OCI-LY3 (cell line): ENCODE results near the gene METTL16.

ENCODE experiments used
- H2AFZ ChIP-seq: fragments of 200-600, 300-600 bp; shearing (Covaris generic); 2 replicates; pipeline ENCODE4 v1.6.0; 2014; ENCODE audit warnings: antibody characterized with exemption, low read depth, low read length
- H3K27ac ChIP-seq: fragments of 200-600, 300-600 bp; sonication (generic); 2 replicates; pipeline ENCODE4 v1.5.1; 2014; ENCODE audit warnings: mild to moderate bottlenecking, low read length, moderate library complexity, mixed read lengths
- H3K27me3 ChIP-seq: fragments of 200-600, 300-600 bp; sonication (generic); 2 replicates; pipeline ENCODE4 v1.6.1; 2014; ENCODE audit warnings: low read depth, low read length, mixed read lengths
- H3K36me3 ChIP-seq: fragments of 200-600, 300-600 bp; sonication (generic); replicated peaks from 2 replicates; pipeline ENCODE3; 2014; ENCODE audit warnings: low read depth, low read length, mixed read lengths
- H3K4me1 ChIP-seq: fragments of 300-600, 200-600 bp; sonication (generic); 2 replicates; pipeline ENCODE4 v1.6.1; 2014; ENCODE audit warnings: low read length, mixed read lengths
- H3K4me2 ChIP-seq: fragments of 200-600, 300-600 bp; sonication (generic); 2 replicates; pipeline ENCODE4 v1.6.1; 2014; ENCODE audit warnings: low read length, mixed read lengths
- H3K4me3 ChIP-seq: fragments of 300-600, 200-600 bp; sonication (generic); 2 replicates; pipeline ENCODE4 v1.5.1; 2014; ENCODE audit warnings: antibody characterized with exemption, mild to moderate bottlenecking, low read length, moderate library complexity
- H3K79me2 ChIP-seq: fragments of 300-600, 200-600 bp; shearing (Covaris generic); 2 replicates; pipeline ENCODE4 v1.6.1; 2014; ENCODE audit warnings: mild to moderate bottlenecking, low read length, mixed read lengths
- H3K9ac ChIP-seq: fragments of 300-600, 200-600 bp; shearing (Covaris generic); 2 replicates; pipeline ENCODE4 v1.6.0; 2014; ENCODE audit warnings: mild to moderate bottlenecking, low read length, moderate library complexity
- H3K9me3 ChIP-seq: fragments of 200-600, 300-600 bp; shearing (Covaris generic); 2 replicates; pipeline ENCODE4 v1.6.1; 2014; ENCODE audit warnings: low read length, mixed read lengths; ENCODE audit not compliant: insufficient read depth
- H4K20me1 ChIP-seq: fragments of 200-600, 300-600 bp; sonication (generic); 2 replicates; pipeline ENCODE4 v1.6.1; 2016; ENCODE audit warnings: low read length, mixed read lengths; ENCODE audit not compliant: insufficient read depth
- CTCF ChIP-seq: fragments of 200-600, 300-600 bp; sonication (generic); IDR thresholded peaks from 2 replicates; pipeline ENCODE4 v1.5.1; 2014; ENCODE audit warnings: antibody characterized with exemption, low read length, low read depth
- EZH2phosphoT487 ChIP-seq: fragments of 200-600 bp; shearing (Covaris generic); IDR thresholded peaks from 2 replicates; pipeline ENCODE4 v1.6.1; 2018; ENCODE audit warnings: antibody characterized with exemption, mixed run types, low read depth

METTL16 gene

GRCh38 chr17:2386400-2387085, 125.1 kb downstream of the METTL16 start:
- no peaks in the 10 kb centered on the region for H3K9me3 ChIP-seq
- no peak overlapping the region for H3K27ac ChIP-seq
- H3K4me1 ChIP-seq = peaks cover 4% of the 10 kb centered on the region
- no peak overlapping the region for H3K4me2 ChIP-seq
- H4K20me1 ChIP-seq = no peaks in the 10 kb centered on the region
- no peaks in the 10 kb centered on the region for H3K27me3 ChIP-seq
- no peaks in the 10 kb centered on the region for H3K36me3 ChIP-seq
- H2AFZ ChIP-seq = no peak overlapping the region
- no peak overlapping the region for H3K9ac ChIP-seq
- no peak overlapping the region for H3K4me3 ChIP-seq
- TF ChIP-seq CTCF (no peak), EZH2phosphoT487 (no peak)
- peaks cover 6% of the 10 kb centered on the region for H3K79me2 ChIP-seq

- H3K36me3 ChIP-seq = no peaks in the 10 kb centered on the region
- TF ChIP-seq CTCF (no peak), EZH2phosphoT487 (no peak)
- H3K4me3 ChIP-seq = no peak overlapping the region
- no peaks in the 10 kb centered on the region for H3K27me3 ChIP-seq
- H3K9ac ChIP-seq = no peak overlapping the region
- H3K27ac ChIP-seq = no peak overlapping the region
- H2AFZ ChIP-seq = no peak overlapping the region
- H3K4me1 ChIP-seq = no peaks in the 10 kb centered on the region
- no peak overlapping the region for H3K4me2 ChIP-seq
- no peaks in the 10 kb centered on the region for H3K9me3 ChIP-seq
- H4K20me1 ChIP-seq = no peaks in the 10 kb centered on the region
- H3K79me2 ChIP-seq = no peaks in the 10 kb centered on the region
Measured at GRCh38 chr17:2385240-2386210, 126.2 kb downstream of the METTL16 start.

- no peak for TF ChIP-seq CTCF
- TF ChIP-seq EZH2phosphoT487 = no peak
- no peaks in the 10 kb centered on the region for H3K4me1 ChIP-seq
- H3K27me3 ChIP-seq = no peaks in the 10 kb centered on the region
- no peaks in the 10 kb centered on the region for H4K20me1 ChIP-seq
- no peak overlapping the region for H3K4me3 ChIP-seq
- H2AFZ ChIP-seq = no peak overlapping the region
- H3K79me2 ChIP-seq = no peaks in the 10 kb centered on the region
- H3K36me3 ChIP-seq = no peaks in the 10 kb centered on the region
- H3K4me2 ChIP-seq = no peak overlapping the region
- no peak overlapping the region for H3K9ac ChIP-seq
- no peaks in the 10 kb centered on the region for H3K9me3 ChIP-seq
- H3K27ac ChIP-seq = no peak overlapping the region
Measured at GRCh38 chr17:2384439-2385127, 127.1 kb downstream of the METTL16 start.

- no peaks in the 10 kb centered on the region for H3K27me3 ChIP-seq
- H3K27ac ChIP-seq = no peak overlapping the region
- H3K4me1 ChIP-seq = no peaks in the 10 kb centered on the region
- no peaks in the 10 kb centered on the region for H3K9me3 ChIP-seq
- H3K4me2 ChIP-seq = no peak overlapping the region
- no peak overlapping the region for H3K9ac ChIP-seq
- no peak for TF ChIP-seq CTCF
- TF ChIP-seq EZH2phosphoT487 = no peak
- H3K79me2 ChIP-seq = no peaks in the 10 kb centered on the region
- H3K4me3 ChIP-seq = no peak overlapping the region
- no peaks in the 10 kb centered on the region for H3K36me3 ChIP-seq
- no peak overlapping the region for H2AFZ ChIP-seq
- H4K20me1 ChIP-seq = no peaks in the 10 kb centered on the region
Measured at GRCh38 chr17:2383628-2384167, 128.0 kb downstream of the METTL16 start.
